ENCODE data around the gene ZW10. TPM values are rescaled to one million over a fixed set of nuclear protein-coding genes. Genes with fewer than 3 reads are reported as not detected.

Gene ZW10
- total RNA-seq, 4 donors from 2014 or later: 17.3 to 24.3 (median 20.2) TPM

GRCh38 chr11:113690619-113691569 is 82.6 kb downstream of the ZW10 start:
- peak; percentile 21 to 56 for ATAC-seq
- peak in 3 of 5 experiments; percentile 11 to 30 (median 25) for TF ChIP-seq CTCF (IDR thresholded peaks at IDR 0.05 in 4 of 5, conservative IDR thresholded peaks at IDR 0.05 in 1 of 5)
- no peak for TF ChIP-seq POLR2A (IDR thresholded peaks at IDR 0.05)
- no peaks in the 10 kb centered on the region for H3K36me3 ChIP-seq

DNA sequence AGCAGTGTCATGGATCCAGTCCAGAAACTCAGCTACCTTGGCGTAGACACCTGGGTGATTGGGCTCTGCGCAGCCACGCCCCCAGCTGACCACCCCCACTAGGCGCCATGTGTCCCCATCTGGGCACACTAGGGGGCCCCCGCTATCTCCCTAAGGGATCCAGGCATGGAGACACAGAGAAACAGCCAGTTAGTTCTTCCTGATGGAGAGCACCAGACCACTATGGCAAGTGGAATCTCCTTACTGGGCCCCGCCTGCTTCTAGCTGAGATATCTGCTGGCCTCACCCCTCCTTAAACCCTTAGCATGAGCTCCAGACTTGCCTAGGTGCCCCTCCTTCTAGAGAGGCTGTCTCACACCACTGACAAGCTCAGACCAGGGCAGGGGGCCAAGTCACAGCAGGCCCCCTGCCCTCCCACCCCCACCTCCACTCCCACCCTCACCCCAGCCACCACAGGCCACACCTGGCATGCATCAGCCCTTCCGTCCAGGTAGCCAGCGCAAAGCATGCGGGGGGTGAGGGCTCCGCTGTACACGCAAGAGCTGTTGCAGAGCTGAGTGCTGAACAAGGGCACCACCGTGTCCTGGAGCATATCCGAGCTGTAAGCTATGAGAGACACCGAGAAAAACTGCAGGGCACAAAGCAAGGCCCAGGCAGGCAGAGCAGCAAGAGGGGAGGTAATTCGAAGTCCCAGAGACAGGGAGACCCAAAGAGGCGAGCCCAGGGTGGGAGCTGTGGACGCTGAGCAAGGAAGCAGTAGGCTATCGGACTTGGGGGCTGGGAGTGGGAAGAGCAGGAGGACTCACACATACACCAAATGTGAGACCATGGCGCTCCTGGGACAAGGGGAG is 83.5 kb downstream of the ZW10 start:
- TF ChIP-seq POLR2A (IDR thresholded peaks at IDR 0.05): no peak
- no peak for TF ChIP-seq CTCF (IDR thresholded peaks at IDR 0.05 in 4 of 5, conservative IDR thresholded peaks at IDR 0.05 in 1 of 5)
- no peaks in the 10 kb centered on the region for H3K9me3 ChIP-seq
- in situ Hi-C loops (cut with MboI; ENCODE audit: low sequenced_read_pairs in 4 of 4): no loop called here

More at GRCh38 chr11:113690619-113691569, 82.6 kb downstream of the ZW10 start:
- DNase-seq: peak; percentile 18 to 73
- H3K4me1 ChIP-seq: no peaks in the 10 kb centered on the region
- in situ Hi-C loops (cut with MboI; ENCODE audit: low sequenced_read_pairs in 4 of 4) (no loop called here), intact Hi-C loops (cut with DNase I; ENCODE audit: low total_unique reads) (no loop called here)
- H3K4me3 ChIP-seq: no peak overlapping the region
- H3K27ac ChIP-seq: peak overlapping the region in 2 of 4 donors; percentile 18 to 19
- H3K9me3 ChIP-seq: no peaks in the 10 kb centered on the region
- no peaks in the 10 kb centered on the region for H3K27me3 ChIP-seq

GRCh38 chr11:113685654-113686359 is 87.7 kb downstream of the ZW10 start:
- intact Hi-C loops (cut with DNase I; ENCODE audit: low total_unique reads): no loop called here
- DNase-seq (no peak), ATAC-seq (no peak)
- Histone ChIP-seq H3K4me1 (no peaks in the 10 kb centered on the region), H3K27ac (no peak overlapping the region), H3K4me3 (no peak overlapping the region), H3K36me3 (no peaks in the 10 kb centered on the region), H3K9me3 (no peaks in the 10 kb centered on the region), H3K27me3 (no peaks in the 10 kb centered on the region)
- in situ Hi-C loops (cut with MboI; ENCODE audit: low sequenced_read_pairs in 4 of 4): no loop called here
- no peak for TF ChIP-seq POLR2A (IDR thresholded peaks at IDR 0.05)
- TF ChIP-seq CTCF (IDR thresholded peaks at IDR 0.05 in 4 of 5, conservative IDR thresholded peaks at IDR 0.05 in 1 of 5): no peak

More for the DNA sequence above, 83.5 kb downstream of the ZW10 start:
- H3K27me3 ChIP-seq: no peaks in the 10 kb centered on the region
- DNase-seq (no peak), ATAC-seq (no peak)
- intact Hi-C loops (cut with DNase I; ENCODE audit: low total_unique reads): no loop called here
- H3K4me1 ChIP-seq: no peaks in the 10 kb centered on the region
- no peak overlapping the region for H3K4me3 ChIP-seq
- H3K36me3 ChIP-seq: no peaks in the 10 kb centered on the region
- peak overlapping the region in 1 of 4 donors; percentile 18 for H3K27ac ChIP-seq

DNA sequence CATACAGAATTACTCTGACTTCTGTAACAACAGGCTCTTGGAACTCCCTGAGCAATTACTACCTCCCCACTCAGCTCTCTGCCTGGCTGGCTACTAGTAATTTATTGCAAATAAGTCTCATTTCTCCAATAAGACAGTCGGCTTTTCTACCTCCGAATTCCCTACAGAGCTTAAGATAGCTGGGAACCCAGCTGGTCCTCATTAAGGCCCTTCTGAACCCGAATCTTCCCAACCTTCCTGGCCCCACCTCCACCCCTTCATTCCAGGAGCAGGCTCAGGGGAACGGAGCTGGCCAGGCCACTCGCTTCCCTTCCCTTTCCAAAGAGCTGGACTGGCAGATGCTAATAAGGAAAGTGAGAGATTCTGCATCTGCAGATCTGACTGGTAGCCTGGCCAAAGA is 89.0 kb downstream of the ZW10 start:
- TF ChIP-seq POLR2A (IDR thresholded peaks at IDR 0.05): no peak
- no peak for TF ChIP-seq CTCF (IDR thresholded peaks at IDR 0.05 in 4 of 5, conservative IDR thresholded peaks at IDR 0.05 in 1 of 5)
- intact Hi-C loops (cut with DNase I; ENCODE audit: low total_unique reads) (no loop called here), in situ Hi-C loops (cut with MboI; ENCODE audit: low sequenced_read_pairs in 4 of 4) (no loop called here)
- H3K4me1 ChIP-seq: no peaks in the 10 kb centered on the region
- no peak for ATAC-seq
- no peaks in the 10 kb centered on the region for H3K27me3 ChIP-seq
- H3K27ac ChIP-seq: no peak overlapping the region
- H3K36me3 ChIP-seq: no peaks in the 10 kb centered on the region
- no peak for DNase-seq
- H3K4me3 ChIP-seq: no peak overlapping the region
- no peaks in the 10 kb centered on the region for H3K9me3 ChIP-seq
